ENCODE measurements around the gene TAF1C. TPM values are rescaled to one million over a fixed set of nuclear protein-coding genes. Genes with fewer than 3 reads are reported as not detected.

The TAF1C gene
- polyA plus RNA-seq, 3 donors from 2014 or later: 3.3 to 8.6 (median 8.2) TPM

DNA sequence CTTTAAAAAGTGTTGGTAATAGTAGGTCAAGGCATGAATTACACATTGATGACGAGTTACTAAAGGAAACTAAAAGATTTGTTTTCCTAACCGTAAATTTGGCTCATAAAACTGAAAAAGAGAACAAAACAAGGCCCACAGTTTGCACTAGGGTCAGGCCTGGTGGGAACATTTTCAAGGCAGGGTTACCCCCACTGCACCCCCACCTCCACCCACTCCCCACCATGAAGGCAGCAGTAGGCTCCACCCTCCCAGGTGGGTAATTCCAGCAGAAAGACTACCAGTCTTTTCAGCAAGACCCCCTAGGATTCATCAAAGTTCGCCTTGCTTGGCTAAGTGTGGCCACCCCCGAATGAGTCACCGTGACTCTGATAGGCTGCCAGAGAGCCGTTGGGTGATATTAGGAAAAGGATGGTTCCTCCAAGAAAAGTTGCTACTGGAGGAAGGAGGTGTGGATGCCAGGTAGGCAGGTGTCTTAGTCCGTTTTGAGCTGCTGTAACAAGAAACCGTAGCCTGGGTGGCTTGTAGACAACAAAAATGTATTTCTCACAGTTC lies 33.1 kb downstream of the TAF1C start:
- H3K27me3 Mint-ChIP-seq (ENCODE audit: low read depth in 3 of 3): peaks cover 0 to 11% (median 3%) of the 10 kb centered on the region in 3 donors

DNA sequence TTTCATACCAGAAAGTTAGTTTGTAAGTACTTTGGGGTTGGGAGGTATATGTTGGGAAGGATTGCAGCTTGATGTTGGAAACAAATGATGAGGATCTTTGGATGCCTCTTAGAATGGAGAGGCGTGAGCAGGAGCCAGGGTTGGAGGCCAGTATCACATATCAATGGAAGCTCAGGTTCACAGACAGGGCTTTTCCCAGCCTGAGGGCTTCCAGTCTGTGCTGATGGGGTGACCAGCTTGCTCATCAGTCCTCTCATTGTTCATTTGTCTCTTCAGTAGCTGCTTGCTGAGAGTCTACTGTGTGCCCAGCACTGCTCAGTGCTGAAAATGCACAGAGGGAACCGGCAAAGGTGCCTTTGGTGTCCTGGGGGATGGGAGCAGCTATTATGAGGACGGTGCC lies 35.9 kb downstream of the TAF1C start:
- Mint-ChIP-seq H3K9me3 (peaks cover 0 to 1% (median 0%) of the 10 kb centered on the region in 6 donors), H3K27ac (no peak overlapping the region), H3K4me3 (no peak overlapping the region), H3K36me3 (no peaks in the 10 kb centered on the region), H3K27me3 (ENCODE audit: low read depth in 3 of 3) (peaks cover under 1 to 5% (median 5%) of the 10 kb centered on the region in 3 donors), H3K4me1 (peaks cover 0 to 2% of the 10 kb centered on the region in 2 donors)
- DNase-seq: no peak

More for the DNA sequence above, 33.1 kb downstream of the TAF1C start:
- Mint-ChIP-seq H3K4me1 (no peaks in the 10 kb centered on the region), H3K9me3 (peaks cover 0 to 1% (median 0%) of the 10 kb centered on the region in 6 donors), H3K4me3 (no peak overlapping the region), H3K36me3 (no peaks in the 10 kb centered on the region), H3K27ac (no peak overlapping the region)
- no peak for DNase-seq

DNA sequence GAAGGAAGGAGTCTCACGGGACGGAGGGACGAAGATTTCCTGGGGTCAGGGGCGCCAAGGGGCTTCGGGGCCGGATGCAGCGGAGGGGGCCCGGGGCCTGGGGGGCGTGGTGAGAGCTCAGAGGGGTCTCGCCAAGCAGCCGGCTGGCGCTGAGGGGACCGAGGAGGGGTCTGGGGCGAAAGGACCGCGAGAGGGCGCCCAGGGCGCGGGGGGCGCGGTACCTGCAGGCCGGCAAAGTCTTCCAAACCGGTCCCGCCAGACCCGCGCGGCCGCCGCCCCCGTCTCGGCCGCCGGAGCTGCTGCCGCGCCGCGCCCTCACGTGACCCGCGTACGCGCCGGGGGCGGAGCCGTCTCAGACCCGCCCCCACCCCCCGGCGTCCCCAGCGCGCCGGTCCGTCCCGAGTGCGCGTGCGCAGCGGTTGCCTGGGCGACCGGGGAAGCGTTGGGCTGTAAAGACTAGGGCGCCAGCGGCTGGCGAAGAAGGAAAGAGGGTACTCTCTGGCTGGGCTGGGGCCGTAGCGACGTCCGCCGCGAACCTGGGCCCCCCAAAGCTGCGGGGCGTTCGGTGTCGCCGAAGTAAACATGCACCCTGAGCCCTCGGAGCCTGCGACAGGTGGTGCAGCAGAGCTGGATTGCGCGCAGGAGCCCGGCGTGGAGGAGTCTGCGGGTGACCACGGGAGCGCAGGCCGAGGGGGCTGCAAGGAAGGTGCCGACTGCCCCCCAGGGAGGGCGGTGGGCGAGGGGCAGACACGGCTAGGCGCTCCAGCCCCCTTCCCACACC lies 41.8 kb downstream of the TAF1C start, which contains the start of the genes DNAAF1 and HSDL1:
Gene DNAAF1, plus strand, starts transcription at position 450 of the 781 bp plus-strand sequence. Its CDS starts 133 bp downstream, at position 583.
Gene HSDL1, minus strand, starts transcription at position 319 of the 781 bp plus-strand sequence. CDS start 13,856 bp downstream, outside the sequence.
- no peaks in the 10 kb centered on the region for H3K9me3 Mint-ChIP-seq
- DNase-seq: peak; percentile 93 to 95 (median 95)
- H3K27me3 Mint-ChIP-seq (ENCODE audit: low read depth in 3 of 3): peaks cover 2 to 3% (median 3%) of the 10 kb centered on the region in 3 donors
- H3K4me1 Mint-ChIP-seq: peaks cover 8 to 19% of the 10 kb centered on the region in 2 donors
- H3K36me3 Mint-ChIP-seq: no peaks in the 10 kb centered on the region
- peak within 1 kb of the TSS; percentile 90 to 96 (median 94) for H3K4me3 Mint-ChIP-seq
- peak within 1 kb of the TSS; percentile 73 to 94 (median 84) for H3K27ac Mint-ChIP-seq

DNA sequence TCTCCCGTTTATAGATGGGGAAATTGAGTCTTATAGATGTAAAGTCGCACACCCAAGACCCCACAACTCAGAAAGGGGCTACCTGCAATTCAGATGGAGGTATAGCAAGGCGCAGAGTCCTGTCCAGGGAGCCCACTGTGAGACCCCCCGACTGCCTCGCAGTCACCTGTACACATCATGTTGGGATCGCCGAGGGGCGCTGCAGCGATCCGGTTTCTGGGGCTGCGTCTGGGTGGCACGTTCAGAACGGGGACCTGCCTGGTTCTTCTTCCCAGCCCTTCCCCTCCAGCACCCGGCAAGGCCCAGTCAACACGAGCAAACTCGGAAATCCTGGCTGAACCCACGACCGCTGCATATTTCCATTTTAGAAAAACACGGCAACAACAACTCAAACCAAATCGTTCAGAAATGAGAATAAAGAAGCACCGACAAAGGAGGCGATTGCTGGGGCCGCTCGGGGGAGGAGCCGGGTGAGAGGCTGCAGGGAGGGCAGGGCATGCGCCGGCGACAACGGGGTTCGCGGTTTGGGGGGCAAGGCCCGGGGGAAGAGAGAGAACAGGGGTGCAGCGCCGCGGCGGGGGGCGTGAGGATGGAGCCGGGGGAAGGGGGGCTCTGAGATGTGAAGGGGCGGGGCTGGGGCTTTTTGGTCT lies 42.5 kb downstream of the TAF1C start:
- H3K4me3 Mint-ChIP-seq: peak overlapping the region; percentile 90 to 96 (median 94)
- H3K27ac Mint-ChIP-seq: peak overlapping the region; percentile 73 to 94 (median 84)
- H3K36me3 Mint-ChIP-seq: no peaks in the 10 kb centered on the region
- H3K9me3 Mint-ChIP-seq: no peaks in the 10 kb centered on the region
- DNase-seq: peak; percentile 22 to 47 (median 31)
- H3K27me3 Mint-ChIP-seq (ENCODE audit: low read depth in 3 of 3): peaks cover 0 to 3% (median 2%) of the 10 kb centered on the region in 3 donors
- peaks cover 8 to 19% of the 10 kb centered on the region in 2 donors for H3K4me1 Mint-ChIP-seq

DNA sequence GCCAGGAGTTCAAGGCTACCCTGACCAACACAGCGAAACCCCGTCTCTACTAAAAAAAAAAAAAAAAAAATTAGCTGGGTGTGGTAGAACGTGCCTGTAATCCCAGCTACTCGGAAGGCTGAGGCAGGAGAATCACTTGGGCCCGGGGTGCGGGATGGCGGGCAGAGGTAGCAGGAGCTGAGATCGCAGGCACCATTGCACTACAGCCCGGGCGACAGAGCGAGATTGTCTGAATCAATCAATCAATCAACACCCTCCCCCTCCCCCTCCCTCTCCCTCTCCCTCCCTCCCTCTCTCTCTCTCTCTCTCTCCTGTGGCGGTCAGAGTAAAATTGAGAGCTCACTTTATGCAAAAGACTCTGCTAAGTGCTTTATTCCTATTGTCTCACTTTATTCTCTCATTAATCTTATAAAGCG lies 43.1 kb downstream of the TAF1C start:
- no peak for DNase-seq
- peak overlapping the region; percentile 90 to 96 (median 94) for H3K4me3 Mint-ChIP-seq
- H3K27me3 Mint-ChIP-seq (ENCODE audit: low read depth in 3 of 3): peaks cover 0 to 3% (median 2%) of the 10 kb centered on the region in 3 donors
- no peaks in the 10 kb centered on the region for H3K36me3 Mint-ChIP-seq
- H3K9me3 Mint-ChIP-seq: no peaks in the 10 kb centered on the region
- peaks cover 10 to 23% of the 10 kb centered on the region in 2 donors for H3K4me1 Mint-ChIP-seq
- H3K27ac Mint-ChIP-seq: peak overlapping the region in 5 of 6 donors; percentile 73 to 90 (median 82)

DNA sequence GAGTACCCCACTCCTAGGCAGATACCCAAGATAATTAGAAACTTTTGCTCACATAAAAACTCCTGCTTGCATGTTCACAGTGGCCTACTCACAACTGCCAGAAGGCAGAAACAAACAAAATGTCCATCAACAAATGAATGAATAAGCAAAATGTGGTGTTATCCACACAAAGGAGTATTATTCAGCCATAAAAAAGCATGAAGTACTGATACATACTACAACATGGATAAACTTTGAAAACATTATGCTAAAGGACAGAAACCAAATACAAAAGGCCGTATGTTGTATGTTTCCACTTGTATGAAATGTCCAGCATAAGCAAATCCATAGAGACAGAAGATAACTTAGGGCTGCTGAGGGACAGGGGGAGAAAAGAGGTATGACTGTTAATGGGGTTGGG lies 43.8 kb downstream of the TAF1C start:
- H3K9me3 Mint-ChIP-seq: no peaks in the 10 kb centered on the region
- H3K4me3 Mint-ChIP-seq: peak overlapping the region in 4 of 5 donors; percentile 26 to 95 (median 54)
- peaks cover 0 to 3% (median 2%) of the 10 kb centered on the region in 3 donors for H3K27me3 Mint-ChIP-seq (ENCODE audit: low read depth in 3 of 3)
- no peak for DNase-seq
- no peak overlapping the region for H3K27ac Mint-ChIP-seq
- H3K4me1 Mint-ChIP-seq: peaks cover 10 to 26% of the 10 kb centered on the region in 2 donors
- H3K36me3 Mint-ChIP-seq: no peaks in the 10 kb centered on the region

DNA sequence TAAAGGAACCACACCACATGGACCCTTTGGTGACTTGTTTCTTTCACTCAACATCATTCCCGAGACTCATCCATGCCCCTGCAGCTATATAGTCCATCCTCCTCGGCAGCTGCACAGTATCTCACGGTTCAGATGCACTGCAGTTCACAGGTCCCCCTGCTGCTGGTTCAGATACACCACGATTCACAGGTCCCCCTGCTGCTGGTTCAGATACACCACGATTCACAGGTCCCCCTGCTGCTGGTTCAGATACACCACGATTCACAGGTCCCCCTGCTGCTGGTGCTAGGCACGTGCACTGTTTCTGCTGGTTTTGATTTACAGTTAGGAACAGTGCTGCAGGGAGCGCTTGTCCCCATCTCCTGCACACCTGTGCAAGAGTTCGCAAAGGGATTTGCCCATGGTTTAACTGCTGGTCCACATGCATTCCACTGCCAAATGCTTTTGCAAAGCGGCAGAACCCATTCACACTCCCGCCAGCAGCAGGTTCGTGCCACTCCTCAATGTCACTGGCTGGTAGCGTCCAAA lies 45.6 kb downstream of the TAF1C start:
- no peak overlapping the region for H3K4me3 Mint-ChIP-seq
- peaks cover 0 to 3% (median 2%) of the 10 kb centered on the region in 3 donors for H3K27me3 Mint-ChIP-seq (ENCODE audit: low read depth in 3 of 3)
- no peak for DNase-seq

DNA sequence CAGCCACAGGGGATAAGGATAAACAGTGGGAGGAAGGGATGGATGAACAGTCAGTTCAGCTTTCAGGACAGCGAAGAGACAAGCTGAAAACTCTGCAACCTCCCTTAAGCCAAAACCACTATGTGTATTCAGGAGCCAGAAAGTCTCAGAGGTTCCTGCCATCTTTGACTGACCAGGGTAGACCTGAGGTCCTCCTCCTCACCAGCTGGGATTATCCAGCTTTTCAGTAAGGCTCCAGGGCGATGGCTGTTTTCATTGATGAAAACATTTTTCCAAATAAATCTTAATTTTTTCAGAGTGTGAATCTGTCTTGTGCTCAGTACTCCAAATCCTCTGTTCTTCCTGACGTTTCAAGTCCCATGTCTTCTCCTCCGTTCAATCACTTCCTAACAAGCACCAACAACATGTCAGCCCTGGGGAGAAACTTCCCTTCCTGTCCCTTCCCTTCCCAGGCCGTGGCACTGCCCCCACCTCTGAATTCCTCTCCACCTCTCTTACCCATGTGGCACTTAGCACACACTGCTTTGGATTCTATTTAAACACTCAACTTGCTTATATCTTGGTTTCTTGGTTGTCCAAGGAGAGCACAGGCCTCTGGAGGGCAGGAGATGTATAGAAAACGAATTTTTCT lies 47.1 kb downstream of the TAF1C start:
- H3K27me3 Mint-ChIP-seq (ENCODE audit: low read depth in 3 of 3): peaks cover 0 to 2% (median 2%) of the 10 kb centered on the region in 3 donors
- H3K27ac Mint-ChIP-seq: no peak overlapping the region
- no peak for DNase-seq
- no peaks in the 10 kb centered on the region for H3K9me3 Mint-ChIP-seq
- H3K36me3 Mint-ChIP-seq: no peaks in the 10 kb centered on the region
- H3K4me3 Mint-ChIP-seq: no peak overlapping the region
- H3K4me1 Mint-ChIP-seq: peaks cover 9 to 26% of the 10 kb centered on the region in 2 donors

More for the DNA sequence above, 45.6 kb downstream of the TAF1C start:
- H3K36me3 Mint-ChIP-seq: no peaks in the 10 kb centered on the region
- no peaks in the 10 kb centered on the region for H3K9me3 Mint-ChIP-seq
- peaks cover 12 to 26% of the 10 kb centered on the region in 2 donors for H3K4me1 Mint-ChIP-seq
- H3K27ac Mint-ChIP-seq: no peak overlapping the region

DNA sequence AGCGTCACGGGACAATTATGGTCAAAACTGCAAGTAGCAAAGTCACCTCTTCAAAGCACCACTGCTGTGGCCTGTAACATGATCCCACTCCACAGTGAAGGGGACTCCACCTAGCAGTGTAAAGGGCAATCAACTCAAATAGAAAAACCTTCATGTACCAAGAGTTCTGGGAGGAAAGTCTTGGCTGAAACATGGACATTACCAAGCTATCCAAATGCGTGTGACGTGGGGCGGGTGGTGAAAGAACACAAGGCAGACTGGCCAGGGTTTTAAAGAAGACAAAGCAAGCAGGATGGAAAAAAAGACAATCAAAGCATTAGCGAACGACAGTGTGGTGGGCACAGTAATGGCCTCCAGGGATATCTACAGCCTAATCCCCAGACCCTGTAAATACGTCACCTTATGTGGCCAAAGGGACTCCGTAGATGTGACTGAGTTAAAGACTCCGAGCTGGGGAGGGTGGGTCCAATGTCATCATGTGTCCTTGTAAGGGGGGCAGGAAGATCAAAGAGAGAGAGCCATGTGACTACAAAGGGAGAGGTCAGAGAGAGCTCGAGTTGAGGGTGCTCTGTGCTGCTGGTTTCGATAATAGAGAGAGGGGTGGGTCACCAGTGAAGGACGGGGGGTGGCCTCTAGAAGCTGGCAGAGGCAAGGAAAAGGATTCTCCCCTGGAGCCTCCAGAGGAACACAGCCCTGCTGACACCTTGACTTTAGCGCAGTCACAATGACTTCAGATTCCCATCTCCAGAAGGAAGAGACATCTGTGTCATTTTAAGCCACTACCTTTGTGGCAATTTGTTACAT lies 47.8 kb downstream of the TAF1C start:
- H3K9me3 Mint-ChIP-seq: no peaks in the 10 kb centered on the region
- H3K36me3 Mint-ChIP-seq: no peaks in the 10 kb centered on the region
- peaks cover 5 to 20% of the 10 kb centered on the region in 2 donors for H3K4me1 Mint-ChIP-seq
- no peak overlapping the region for H3K27ac Mint-ChIP-seq
- no peak overlapping the region for H3K4me3 Mint-ChIP-seq
- peaks cover 0 to 2% (median 2%) of the 10 kb centered on the region in 3 donors for H3K27me3 Mint-ChIP-seq (ENCODE audit: low read depth in 3 of 3)
- no peak for DNase-seq

DNA sequence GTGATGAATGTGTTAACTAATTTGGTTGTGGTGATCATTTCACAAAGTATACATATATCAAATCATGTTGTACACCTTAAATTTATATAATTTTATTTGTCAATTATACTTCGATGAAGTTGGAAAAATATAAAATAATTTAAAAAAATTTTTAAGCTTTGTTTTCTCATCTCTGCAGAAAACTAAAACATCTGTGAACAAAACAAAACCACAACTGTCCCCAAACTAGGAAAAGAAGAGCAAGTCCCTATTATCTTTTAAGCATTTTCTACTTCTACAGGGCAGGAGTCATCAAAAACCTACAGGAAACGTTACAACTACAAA lies 48.4 kb downstream of the TAF1C start:
- DNase-seq: no peak
- Mint-ChIP-seq H3K27me3 (ENCODE audit: low read depth in 3 of 3) (peaks cover 0 to 2% (median 2%) of the 10 kb centered on the region in 3 donors), H3K36me3 (no peaks in the 10 kb centered on the region), H3K4me1 (peaks cover 4 to 14% of the 10 kb centered on the region in 2 donors), H3K9me3 (no peaks in the 10 kb centered on the region), H3K4me3 (no peak overlapping the region), H3K27ac (no peak overlapping the region)

DNA sequence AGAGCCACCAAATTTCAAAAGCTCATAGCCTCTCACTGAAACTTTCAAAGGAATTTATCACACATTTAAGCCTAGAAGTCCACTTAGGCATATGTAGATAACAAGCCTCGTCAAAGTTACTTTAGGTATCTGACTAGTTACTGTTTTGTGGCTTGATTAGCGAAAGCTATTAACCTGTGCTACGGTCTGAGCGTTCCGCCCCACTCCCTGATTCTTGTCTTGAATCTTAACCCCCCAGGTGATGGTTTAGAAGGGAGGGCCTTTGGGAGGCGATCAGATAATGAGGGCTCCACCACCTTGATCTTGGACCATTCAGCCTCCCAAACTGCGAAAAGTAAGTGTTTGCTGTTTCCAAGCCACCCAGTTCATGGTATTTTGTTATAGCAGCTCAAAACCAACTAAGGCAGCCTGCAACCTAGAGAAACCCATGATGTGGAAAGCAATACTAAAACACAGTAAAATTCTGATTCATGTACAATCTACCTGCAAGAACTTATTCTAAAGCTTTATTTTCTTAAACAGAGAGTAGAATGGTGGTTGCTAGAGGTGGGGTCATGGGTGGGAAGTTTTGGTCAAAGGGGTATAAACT lies 49.0 kb downstream of the TAF1C start:
- no peaks in the 10 kb centered on the region for H3K9me3 Mint-ChIP-seq

DNA sequence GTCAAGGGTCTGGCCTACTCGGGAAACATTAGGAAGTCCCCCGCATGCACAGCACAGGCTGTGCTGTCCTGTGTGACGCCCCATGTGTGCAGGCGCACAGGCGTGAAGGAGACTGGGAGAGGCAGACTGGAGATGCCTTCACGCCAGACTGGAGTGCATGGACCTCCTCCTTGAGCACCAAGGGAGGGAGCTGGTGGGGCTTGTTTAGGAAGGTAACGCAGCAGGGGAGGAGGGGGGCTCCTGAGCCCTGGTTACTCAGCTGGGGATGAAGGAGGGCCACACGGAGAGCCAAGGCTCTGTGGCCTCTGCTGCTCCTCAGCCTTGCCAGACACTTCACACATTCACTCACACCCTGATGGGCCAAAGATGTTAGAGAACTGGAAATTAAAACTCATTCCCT lies 49.6 kb downstream of the TAF1C start:
- H3K4me1 Mint-ChIP-seq: peaks cover 4 to 6% of the 10 kb centered on the region in 2 donors
- no peak for DNase-seq
- no peak overlapping the region for H3K27ac Mint-ChIP-seq
- no peaks in the 10 kb centered on the region for H3K36me3 Mint-ChIP-seq
- H3K9me3 Mint-ChIP-seq: no peaks in the 10 kb centered on the region
- H3K4me3 Mint-ChIP-seq: no peak overlapping the region
- peaks cover 0 to 2% (median 0%) of the 10 kb centered on the region in 3 donors for H3K27me3 Mint-ChIP-seq (ENCODE audit: low read depth in 3 of 3)

More for the DNA sequence above, 49.0 kb downstream of the TAF1C start:
- peaks cover 0 to 2% (median 0%) of the 10 kb centered on the region in 3 donors for H3K27me3 Mint-ChIP-seq (ENCODE audit: low read depth in 3 of 3)
- peaks cover 4 to 8% of the 10 kb centered on the region in 2 donors for H3K4me1 Mint-ChIP-seq
- DNase-seq: no peak
- no peak overlapping the region for H3K27ac Mint-ChIP-seq
- H3K36me3 Mint-ChIP-seq: no peaks in the 10 kb centered on the region
- no peak overlapping the region for H3K4me3 Mint-ChIP-seq
